Thoracic aorta (tissue), 2 donors: Measurements from ENCODE around the gene MAFG. TPM values are rescaled to one million over a fixed set of nuclear protein-coding genes. Genes with fewer than 3 reads are reported as not detected.

ENCODE experiments used
- ATAC-seq: fragments of 150-250 bp; one replicate; pipeline ENCODE4 v1.8.0; 2017; ENCODE audit warnings: low read depth; ENCODE audit not compliant: insufficient number of reproducible peaks, low FRiP score
- DNase-seq: peaks from one replicate; pipeline ENCODE4 v3.0.0-alpha.2; 2020; ENCODE audit warnings: low spot score
- H3K27ac ChIP-seq, 2 donors: fragments of 200-600 bp; sonication (generic); 1 replicate in 1 of 2; 2 replicates in 1 of 2; pipeline ENCODE4 v1.5.1; 2016; ENCODE audit warnings: mild to moderate bottlenecking in 2 of 2, moderate library complexity in 2 of 2
- H3K27me3 ChIP-seq: fragments of 200-600 bp; sonication (generic); replicated peaks from 2 replicates; pipeline ENCODE4 v1.6.0; 2016; ENCODE audit warnings: mild to moderate bottlenecking; ENCODE audit not compliant: insufficient read depth
- H3K36me3 ChIP-seq: fragments of 200-600 bp; sonication (generic); one replicate; pipeline ENCODE4 v1.5.1; 2016
- H3K4me1 ChIP-seq, 2 donors: fragments of 200-600 bp; sonication (generic); 1 replicate in 1 of 2; 2 replicates in 1 of 2; pipeline versions ENCODE4 v1.5.1 to v1.6.0; 2016; ENCODE audit warnings: low read depth in 2 of 2, mild to moderate bottlenecking in 1 of 2; ENCODE audit not compliant: control insufficient read depth in 1 of 2
- H3K4me3 ChIP-seq: fragments of 200-600 bp; sonication (generic); 2 replicates; pipeline ENCODE4 v1.5.1; 2016; ENCODE audit warnings: mild to moderate bottlenecking
- H3K9me3 ChIP-seq: fragments of 200-600 bp; sonication (generic); 2 replicates; pipeline ENCODE4 v1.5.1; 2016
- CTCF ChIP-seq: fragments of 200-600 bp; sonication (generic); IDR thresholded peaks from one replicate; pipeline ENCODE4 v1.5.1; 2019; ENCODE audit warnings: antibody characterized with exemption
- total RNA-seq, 2 donors: library from RNA; depleted of rRNA; stranded (reverse); fragments of >200 nt; gene quantifications; one replicate each; pipeline versions ENCODE4 v1.1.0 to v1.2.3, GENCODE V29; 2016

MAFG gene
- total RNA-seq, 2 donors from 2014 or later, result 29.8 to 32.1 TPM

- Histone ChIP-seq H3K4me1 (peaks cover 0 to 7% of the 10 kb centered on the region in 2 donors), H3K36me3 (no peaks in the 10 kb centered on the region), H3K4me3 (peak overlapping the region; percentile 9), H3K27me3 (no peaks in the 10 kb centered on the region), H3K9me3 (no peaks in the 10 kb centered on the region), H3K27ac (no peak overlapping the region)
- DNase-seq (no peak), ATAC-seq (no peak)
- no peak for TF ChIP-seq CTCF
Observed at GRCh38 chr17:81968396-81968745, 40.8 kb upstream of the MAFG start.

DNA sequence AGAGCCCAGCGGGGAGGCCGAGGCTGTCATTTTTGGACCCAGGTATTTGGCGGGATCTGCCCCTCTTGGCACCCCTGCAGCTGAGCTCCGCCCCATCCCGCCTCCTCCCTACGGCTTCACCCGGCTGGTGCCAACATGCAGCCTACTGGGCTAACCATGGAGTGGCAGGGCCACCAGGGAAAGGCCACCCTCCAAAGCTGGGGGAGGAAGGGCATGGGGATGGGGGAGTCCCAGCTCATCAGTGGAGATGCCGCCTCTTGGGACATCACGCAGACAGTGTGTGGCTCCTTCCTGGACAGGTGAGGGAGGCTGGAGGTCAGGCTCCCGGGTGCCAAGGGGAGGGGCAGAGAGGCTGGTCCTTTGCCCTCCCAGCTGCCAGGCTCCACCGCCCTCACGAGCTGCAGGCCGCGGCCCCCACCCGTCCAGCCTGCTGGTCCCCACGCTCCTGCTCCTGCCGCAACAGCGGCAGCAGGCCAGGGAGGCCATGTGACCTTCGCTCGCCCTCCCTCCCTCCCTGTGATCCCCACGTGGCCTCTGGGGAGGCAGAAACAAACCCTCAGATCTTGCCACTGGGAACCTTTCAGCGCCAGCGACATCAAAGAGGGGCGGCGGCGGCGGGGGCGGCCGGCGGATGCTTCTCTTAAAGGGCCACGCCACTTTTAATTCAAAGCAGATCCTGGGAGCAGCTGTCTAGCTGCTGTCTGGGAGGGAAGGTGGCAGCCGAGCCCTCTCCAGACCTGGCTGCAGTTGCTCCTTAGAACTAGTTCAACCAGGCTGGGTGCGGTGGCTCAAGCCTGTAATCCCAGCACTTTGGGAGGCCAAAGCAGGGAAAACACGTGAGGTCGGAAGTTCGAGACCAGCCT, 40.2 kb upstream of the MAFG start:
- Histone ChIP-seq H3K9me3 (no peaks in the 10 kb centered on the region), H3K4me1 (peaks cover 0 to 7% of the 10 kb centered on the region in 2 donors), H3K36me3 (no peaks in the 10 kb centered on the region), H3K27me3 (no peaks in the 10 kb centered on the region), H3K4me3 (peak overlapping the region; percentile 9), H3K27ac (no peak overlapping the region)
- no peak for DNase-seq
- TF ChIP-seq CTCF, result no peak
- no peak for ATAC-seq

- DNase-seq (no peak), ATAC-seq (no peak)
- Histone ChIP-seq H3K27me3 (no peaks in the 10 kb centered on the region), H3K9me3 (no peaks in the 10 kb centered on the region), H3K4me1 (peaks cover 0 to 7% of the 10 kb centered on the region in 2 donors), H3K36me3 (no peaks in the 10 kb centered on the region), H3K4me3 (no peak overlapping the region), H3K27ac (no peak overlapping the region)
- no peak for TF ChIP-seq CTCF
Observed at GRCh38 chr17:81967244-81967532, 39.7 kb upstream of the MAFG start.

GRCh38 chr17:81966343-81967243, 39.1 kb upstream of the MAFG start:
- ATAC-seq (no peak), DNase-seq (no peak)
- no peaks in the 10 kb centered on the region for H3K27me3 ChIP-seq
- H3K4me1 ChIP-seq, result peaks cover 0 to 11% of the 10 kb centered on the region in 2 donors
- no peak overlapping the region for H3K4me3 ChIP-seq
- no peak overlapping the region for H3K27ac ChIP-seq
- TF ChIP-seq CTCF, result no peak
- H3K36me3 ChIP-seq, result no peaks in the 10 kb centered on the region
- no peaks in the 10 kb centered on the region for H3K9me3 ChIP-seq
